ENCODE results near the gene PALM. TPM values are rescaled to one million over a fixed set of nuclear protein-coding genes. Genes with fewer than 3 reads are reported as not detected.

The PALM gene
- total and polyA plus RNA-seq, 10 of the 15 experiments (the other 5 are each of a cell fraction or from before 2014, with no cell fraction given): 0.09 to 0.95 (median 0.23) TPM; not detected in 2

DNA sequence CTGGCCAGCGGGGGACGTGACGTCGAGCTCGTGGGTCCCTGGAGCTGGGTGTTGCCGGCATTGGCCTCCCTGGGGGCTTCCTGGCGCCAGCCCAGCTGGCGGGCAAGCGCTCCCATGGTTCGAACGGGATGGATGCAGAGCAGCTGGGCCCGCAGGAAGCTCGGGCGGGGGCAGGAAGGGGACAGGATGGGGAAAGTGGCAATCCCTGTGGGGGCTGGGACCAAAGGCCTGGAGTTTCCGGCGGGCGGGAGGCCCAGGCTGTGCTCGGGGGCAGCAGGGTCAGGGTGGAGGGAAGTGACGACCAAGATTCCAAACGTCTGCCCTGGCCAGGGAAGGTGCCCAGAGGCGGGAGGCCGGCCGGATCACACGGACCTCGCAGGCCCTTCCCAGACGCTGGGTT lies 19.3 kb downstream of the PALM start:
- CTCF ChIA-PET: interaction anchor here (1.3 kb wide), 1 partner anchor 9 kb away, joined by 3 read pairs; no protein-coding TSS in a partner anchor

More for the DNA sequence above, 19.3 kb downstream of the PALM start:
- no peak overlapping the region for H3K9ac ChIP-seq (ENCODE audit: control insufficient read depth, insufficient read depth, low read length)
- no peak overlapping the region for H3K27ac ChIP-seq (ENCODE audit: control insufficient read depth, insufficient read depth)
- H2AFZ ChIP-seq (ENCODE audit: control insufficient read depth, low read depth, low read length): no peak overlapping the region
- ATAC-seq: no peak
- no peaks in the 10 kb centered on the region for H3K79me2 ChIP-seq (ENCODE audit: control insufficient read depth, insufficient read depth, low read length)
- no peaks in the 10 kb centered on the region for H4K20me1 ChIP-seq (ENCODE audit: control insufficient read depth, insufficient read depth)
- no peaks in the 10 kb centered on the region for H3K36me3 ChIP-seq (ENCODE audit: control insufficient read depth in 2 of 2, insufficient read depth in 2 of 2, low read length in 1 of 2)
- intact Hi-C loops (cut with micrococcal nuclease; ENCODE audit: unreplicated experiment) (no loop called here), in situ Hi-C loops (cut with MboI) (no loop called here)
- WGBS (ENCODE audit: insufficient coverage, insufficient replicate concordance, low lambda C conversion rate, missing lambda C conversion rate): 43% methylated on average over 26 of the region's 26 CpGs
- no peak for DNase-seq (ENCODE audit: low read depth, low spot score)
- BruUV-seq (replicated peaks): no TSS peak
- no peak for FAIRE-seq
- RAD21 ChIA-PET (ENCODE audit: unreplicated experiment): no interaction called here
- TF ChIP-seq ZNF217 (IDR thresholded peaks at IDR 0.05): no peak
- no peak for TF ChIP-seq BRCA1 (IDR thresholded peaks at IDR 0.05; ENCODE audit: low read depth, low read length)
- TF ChIP-seq, protein P1, sequence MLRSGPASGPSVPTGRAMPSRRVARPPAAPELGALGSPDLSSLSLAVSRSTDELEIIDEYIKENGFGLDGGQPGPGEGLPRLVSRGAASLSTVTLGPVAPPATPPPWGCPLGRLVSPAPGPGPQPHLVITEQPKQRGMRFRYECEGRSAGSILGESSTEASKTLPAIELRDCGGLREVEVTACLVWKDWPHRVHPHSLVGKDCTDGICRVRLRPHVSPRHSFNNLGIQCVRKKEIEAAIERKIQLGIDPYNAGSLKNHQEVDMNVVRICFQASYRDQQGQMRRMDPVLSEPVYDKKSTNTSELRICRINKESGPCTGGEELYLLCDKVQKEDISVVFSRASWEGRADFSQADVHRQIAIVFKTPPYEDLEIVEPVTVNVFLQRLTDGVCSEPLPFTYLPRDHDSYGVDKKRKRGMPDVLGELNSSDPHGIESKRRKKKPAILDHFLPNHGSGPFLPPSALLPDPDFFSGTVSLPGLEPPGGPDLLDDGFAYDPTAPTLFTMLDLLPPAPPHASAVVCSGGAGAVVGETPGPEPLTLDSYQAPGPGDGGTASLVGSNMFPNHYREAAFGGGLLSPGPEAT (IDR thresholded peaks at IDR 0.05; ENCODE audit: low read depth): no peak
- no peak for TF ChIP-seq SIN3A (IDR thresholded peaks at IDR 0.05; ENCODE audit: low read depth, low read length)
- no peak for TF ChIP-seq POU2F2 (IDR thresholded peaks at IDR 0.05; ENCODE audit: borderline replicate concordance, low read depth, low read length)
- TF ChIP-seq KAT2A (conservative IDR thresholded peaks at IDR 0.05; ENCODE audit: control insufficient read depth, low read depth, low read length): no peak
- no peak for TF ChIP-seq CBFB (IDR thresholded peaks at IDR 0.05; ENCODE audit: low read depth)
- TF ChIP-seq GABPA (IDR thresholded peaks at IDR 0.05; ENCODE audit: low read depth): no peak
- no peak for TF ChIP-seq CREM (IDR thresholded peaks at IDR 0.05; ENCODE audit: low read depth)
- TF ChIP-seq FOXM1 (IDR thresholded peaks at IDR 0.05; ENCODE audit: low read depth, low read length): no peak
- no peak for TF ChIP-seq SRF (IDR thresholded peaks at IDR 0.05; ENCODE audit: low read depth in 2 of 2, low read length in 2 of 2)
- no peak for TF ChIP-seq TAF1 (IDR thresholded peaks at IDR 0.05; ENCODE audit: borderline replicate concordance, low read depth, low read length)
- TF ChIP-seq, protein P2, sequence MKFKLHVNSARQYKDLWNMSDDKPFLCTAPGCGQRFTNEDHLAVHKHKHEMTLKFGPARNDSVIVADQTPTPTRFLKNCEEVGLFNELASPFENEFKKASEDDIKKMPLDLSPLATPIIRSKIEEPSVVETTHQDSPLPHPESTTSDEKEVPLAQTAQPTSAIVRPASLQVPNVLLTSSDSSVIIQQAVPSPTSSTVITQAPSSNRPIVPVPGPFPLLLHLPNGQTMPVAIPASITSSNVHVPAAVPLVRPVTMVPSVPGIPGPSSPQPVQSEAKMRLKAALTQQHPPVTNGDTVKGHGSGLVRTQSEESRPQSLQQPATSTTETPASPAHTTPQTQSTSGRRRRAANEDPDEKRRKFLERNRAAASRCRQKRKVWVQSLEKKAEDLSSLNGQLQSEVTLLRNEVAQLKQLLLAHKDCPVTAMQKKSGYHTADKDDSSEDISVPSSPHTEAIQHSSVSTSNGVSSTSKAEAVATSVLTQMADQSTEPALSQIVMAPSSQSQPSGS (IDR thresholded peaks at IDR 0.05; ENCODE audit: low read length): no peak
- no peak for TF ChIP-seq ASH2L (IDR thresholded peaks at IDR 0.05; ENCODE audit: borderline replicate concordance, low read depth)
- TF ChIP-seq MXI1 (IDR thresholded peaks at IDR 0.05; ENCODE audit: low read depth, low read length): no peak
- TF ChIP-seq PAX8 (IDR thresholded peaks at IDR 0.05): no peak
- TF ChIP-seq RUNX3 (IDR thresholded peaks at IDR 0.05; ENCODE audit: low read length): no peak
- no peak for TF ChIP-seq CREB1 (IDR thresholded peaks at IDR 0.05; ENCODE audit: low read depth)
- no peak for TF ChIP-seq SMAD1 (IDR thresholded peaks at IDR 0.05; ENCODE audit: low read depth, partially characterized antibody)
- no peak overlapping the region for H3K4me3 ChIP-seq
- no peak overlapping the region for H3K4me2 ChIP-seq (ENCODE audit: control insufficient read depth, insufficient read depth)
- SMC1A ChIA-PET (ENCODE audit: uncharacterized antibody, unreplicated experiment): no interaction called here
- no peaks in the 10 kb centered on the region for H3K9me3 ChIP-seq (replicated peaks; ENCODE audit: control insufficient read depth, insufficient read depth, low read length)
- peaks cover under 1% of the 10 kb centered on the region for H3K4me1 ChIP-seq (ENCODE audit: control insufficient read depth, insufficient read depth, low read length)
- H3K27me3 ChIP-seq (replicated peaks in 1 of 2; ENCODE audit: control insufficient read depth in 2 of 2, insufficient read depth in 2 of 2, low read length in 1 of 2): no peaks in the 10 kb centered on the region
- POLR2A ChIA-PET: no interaction called here
